ENCODE data around the gene USP34. TPM values are rescaled to one million over a fixed set of nuclear protein-coding genes. Genes with fewer than 3 reads are reported as not detected.
A peak's percentile ranks its signal among the peaks of the same experiment; 100 is the strongest.

The USP34 gene
- total and polyA plus RNA-seq, 2 experiments from 2014 or later, result 81.8 to 157 TPM

DNA sequence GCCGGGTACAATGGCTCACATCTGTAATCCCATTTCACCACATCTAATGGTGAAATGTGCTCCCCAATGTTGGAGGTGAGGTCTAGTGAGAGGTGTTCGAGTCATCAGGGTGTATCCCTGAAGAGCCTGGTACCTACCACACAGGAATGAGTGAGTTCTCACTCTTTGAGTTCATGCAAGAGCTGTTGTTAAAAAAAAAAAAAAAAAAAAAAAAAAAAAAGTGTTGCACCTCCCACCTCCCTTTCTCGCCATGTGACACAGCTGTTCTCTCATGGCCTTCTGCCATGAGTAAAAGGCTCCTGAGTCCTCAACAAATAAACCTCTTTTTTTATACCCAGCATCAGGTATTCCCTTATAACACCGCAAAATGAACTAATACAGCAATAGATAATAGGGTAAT lies 202.6 kb downstream of the USP34 start:
- ATAC-seq (no peak), DNase-seq (ENCODE audit: low spot score) (peak; percentile 4)
- H3K27ac ChIP-seq (ENCODE audit: low read depth), result no peak overlapping the region
- H3K9me2 ChIP-seq (ENCODE audit: insufficient read depth), result no peaks in the 10 kb centered on the region
- no peaks in the 10 kb centered on the region for H3F3A ChIP-seq (replicated peaks; ENCODE audit: low read depth)
- Mint-ChIP-seq H3K27ac (no peak overlapping the region), H3K4me1 (peaks cover 7% of the 10 kb centered on the region; the same call in 2 of the 3 replicates), H3K9me3 (no peaks in the 10 kb centered on the region), H3K36me3 (ENCODE audit: low read depth) (peaks cover 29% of the 10 kb centered on the region), H3K27me3 (ENCODE audit: insufficient read depth, low read depth, poor library complexity) (no peaks in the 10 kb centered on the region), H3K4me3 (no peak overlapping the region)
- no peak overlapping the region for H3K4me3 ChIP-seq
- no peaks in the 10 kb centered on the region for H3K27me3 ChIP-seq (ENCODE audit: insufficient read depth)
- H3K79me2 ChIP-seq (replicated peaks; ENCODE audit: insufficient read depth), result no peaks in the 10 kb centered on the region
- no peak overlapping the region for H2AFZ ChIP-seq
- H4K20me1 ChIP-seq (replicated peaks; ENCODE audit: insufficient read depth), result no peaks in the 10 kb centered on the region
- peaks cover 7% of the 10 kb centered on the region; the same call in 1 of the 2 replicates for H3K36me3 ChIP-seq (ENCODE audit: insufficient read depth)
- H3K4me2 ChIP-seq, result no peak overlapping the region
- TF ChIP-seq STAT1 (IDR thresholded peaks at IDR 0.05; ENCODE audit: unreplicated experiment) (no peak), ZNF114 (CRISPR knock-in tag; IDR thresholded peaks at IDR 0.05) (no peak), CREB1 (CRISPR knock-in tag; IDR thresholded peaks at IDR 0.05; ENCODE audit: low read depth) (no peak), POLR2AphosphoS5 (IDR thresholded peaks at IDR 0.05; ENCODE audit: low read depth) (no peak), JUNB (IDR thresholded peaks at IDR 0.05; ENCODE audit: unreplicated experiment) (no peak), NANOG (IDR thresholded peaks at IDR 0.05; ENCODE audit: borderline replicate concordance) (no peak), EZH2phosphoT487 (IDR thresholded peaks at IDR 0.05; ENCODE audit: unreplicated experiment) (no peak), EZH2 (IDR thresholded peaks at IDR 0.05; ENCODE audit: low read depth, unreplicated experiment) (no peak), ZNF331 (CRISPR knock-in tag; IDR thresholded peaks at IDR 0.05; ENCODE audit: low read depth) (no peak)
- TF ChIP-seq, protein P1, sequence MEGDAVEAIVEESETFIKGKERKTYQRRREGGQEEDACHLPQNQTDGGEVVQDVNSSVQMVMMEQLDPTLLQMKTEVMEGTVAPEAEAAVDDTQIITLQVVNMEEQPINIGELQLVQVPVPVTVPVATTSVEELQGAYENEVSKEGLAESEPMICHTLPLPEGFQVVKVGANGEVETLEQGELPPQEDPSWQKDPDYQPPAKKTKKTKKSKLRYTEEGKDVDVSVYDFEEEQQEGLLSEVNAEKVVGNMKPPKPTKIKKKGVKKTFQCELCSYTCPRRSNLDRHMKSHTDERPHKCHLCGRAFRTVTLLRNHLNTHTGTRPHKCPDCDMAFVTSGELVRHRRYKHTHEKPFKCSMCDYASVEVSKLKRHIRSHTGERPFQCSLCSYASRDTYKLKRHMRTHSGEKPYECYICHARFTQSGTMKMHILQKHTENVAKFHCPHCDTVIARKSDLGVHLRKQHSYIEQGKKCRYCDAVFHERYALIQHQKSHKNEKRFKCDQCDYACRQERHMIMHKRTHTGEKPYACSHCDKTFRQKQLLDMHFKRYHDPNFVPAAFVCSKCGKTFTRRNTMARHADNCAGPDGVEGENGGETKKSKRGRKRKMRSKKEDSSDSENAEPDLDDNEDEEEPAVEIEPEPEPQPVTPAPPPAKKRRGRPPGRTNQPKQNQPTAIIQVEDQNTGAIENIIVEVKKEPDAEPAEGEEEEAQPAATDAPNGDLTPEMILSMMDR (conservative IDR thresholded peaks at IDR 0.05; ENCODE audit: low read depth in 2 of 2), result no peak
- TF ChIP-seq, protein P2, sequence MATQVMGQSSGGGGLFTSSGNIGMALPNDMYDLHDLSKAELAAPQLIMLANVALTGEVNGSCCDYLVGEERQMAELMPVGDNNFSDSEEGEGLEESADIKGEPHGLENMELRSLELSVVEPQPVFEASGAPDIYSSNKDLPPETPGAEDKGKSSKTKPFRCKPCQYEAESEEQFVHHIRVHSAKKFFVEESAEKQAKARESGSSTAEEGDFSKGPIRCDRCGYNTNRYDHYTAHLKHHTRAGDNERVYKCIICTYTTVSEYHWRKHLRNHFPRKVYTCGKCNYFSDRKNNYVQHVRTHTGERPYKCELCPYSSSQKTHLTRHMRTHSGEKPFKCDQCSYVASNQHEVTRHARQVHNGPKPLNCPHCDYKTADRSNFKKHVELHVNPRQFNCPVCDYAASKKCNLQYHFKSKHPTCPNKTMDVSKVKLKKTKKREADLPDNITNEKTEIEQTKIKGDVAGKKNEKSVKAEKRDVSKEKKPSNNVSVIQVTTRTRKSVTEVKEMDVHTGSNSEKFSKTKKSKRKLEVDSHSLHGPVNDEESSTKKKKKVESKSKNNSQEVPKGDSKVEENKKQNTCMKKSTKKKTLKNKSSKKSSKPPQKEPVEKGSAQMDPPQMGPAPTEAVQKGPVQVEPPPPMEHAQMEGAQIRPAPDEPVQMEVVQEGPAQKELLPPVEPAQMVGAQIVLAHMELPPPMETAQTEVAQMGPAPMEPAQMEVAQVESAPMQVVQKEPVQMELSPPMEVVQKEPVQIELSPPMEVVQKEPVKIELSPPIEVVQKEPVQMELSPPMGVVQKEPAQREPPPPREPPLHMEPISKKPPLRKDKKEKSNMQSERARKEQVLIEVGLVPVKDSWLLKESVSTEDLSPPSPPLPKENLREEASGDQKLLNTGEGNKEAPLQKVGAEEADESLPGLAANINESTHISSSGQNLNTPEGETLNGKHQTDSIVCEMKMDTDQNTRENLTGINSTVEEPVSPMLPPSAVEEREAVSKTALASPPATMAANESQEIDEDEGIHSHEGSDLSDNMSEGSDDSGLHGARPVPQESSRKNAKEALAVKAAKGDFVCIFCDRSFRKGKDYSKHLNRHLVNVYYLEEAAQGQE (IDR thresholded peaks at IDR 0.05; ENCODE audit: unreplicated experiment), result no peak
- TF ChIP-seq, protein P3, sequence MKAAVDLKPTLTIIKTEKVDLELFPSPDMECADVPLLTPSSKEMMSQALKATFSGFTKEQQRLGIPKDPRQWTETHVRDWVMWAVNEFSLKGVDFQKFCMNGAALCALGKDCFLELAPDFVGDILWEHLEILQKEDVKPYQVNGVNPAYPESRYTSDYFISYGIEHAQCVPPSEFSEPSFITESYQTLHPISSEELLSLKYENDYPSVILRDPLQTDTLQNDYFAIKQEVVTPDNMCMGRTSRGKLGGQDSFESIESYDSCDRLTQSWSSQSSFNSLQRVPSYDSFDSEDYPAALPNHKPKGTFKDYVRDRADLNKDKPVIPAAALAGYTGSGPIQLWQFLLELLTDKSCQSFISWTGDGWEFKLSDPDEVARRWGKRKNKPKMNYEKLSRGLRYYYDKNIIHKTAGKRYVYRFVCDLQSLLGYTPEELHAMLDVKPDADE (IDR thresholded peaks at IDR 0.05), result no peak
- TF ChIP-seq, protein P4, sequence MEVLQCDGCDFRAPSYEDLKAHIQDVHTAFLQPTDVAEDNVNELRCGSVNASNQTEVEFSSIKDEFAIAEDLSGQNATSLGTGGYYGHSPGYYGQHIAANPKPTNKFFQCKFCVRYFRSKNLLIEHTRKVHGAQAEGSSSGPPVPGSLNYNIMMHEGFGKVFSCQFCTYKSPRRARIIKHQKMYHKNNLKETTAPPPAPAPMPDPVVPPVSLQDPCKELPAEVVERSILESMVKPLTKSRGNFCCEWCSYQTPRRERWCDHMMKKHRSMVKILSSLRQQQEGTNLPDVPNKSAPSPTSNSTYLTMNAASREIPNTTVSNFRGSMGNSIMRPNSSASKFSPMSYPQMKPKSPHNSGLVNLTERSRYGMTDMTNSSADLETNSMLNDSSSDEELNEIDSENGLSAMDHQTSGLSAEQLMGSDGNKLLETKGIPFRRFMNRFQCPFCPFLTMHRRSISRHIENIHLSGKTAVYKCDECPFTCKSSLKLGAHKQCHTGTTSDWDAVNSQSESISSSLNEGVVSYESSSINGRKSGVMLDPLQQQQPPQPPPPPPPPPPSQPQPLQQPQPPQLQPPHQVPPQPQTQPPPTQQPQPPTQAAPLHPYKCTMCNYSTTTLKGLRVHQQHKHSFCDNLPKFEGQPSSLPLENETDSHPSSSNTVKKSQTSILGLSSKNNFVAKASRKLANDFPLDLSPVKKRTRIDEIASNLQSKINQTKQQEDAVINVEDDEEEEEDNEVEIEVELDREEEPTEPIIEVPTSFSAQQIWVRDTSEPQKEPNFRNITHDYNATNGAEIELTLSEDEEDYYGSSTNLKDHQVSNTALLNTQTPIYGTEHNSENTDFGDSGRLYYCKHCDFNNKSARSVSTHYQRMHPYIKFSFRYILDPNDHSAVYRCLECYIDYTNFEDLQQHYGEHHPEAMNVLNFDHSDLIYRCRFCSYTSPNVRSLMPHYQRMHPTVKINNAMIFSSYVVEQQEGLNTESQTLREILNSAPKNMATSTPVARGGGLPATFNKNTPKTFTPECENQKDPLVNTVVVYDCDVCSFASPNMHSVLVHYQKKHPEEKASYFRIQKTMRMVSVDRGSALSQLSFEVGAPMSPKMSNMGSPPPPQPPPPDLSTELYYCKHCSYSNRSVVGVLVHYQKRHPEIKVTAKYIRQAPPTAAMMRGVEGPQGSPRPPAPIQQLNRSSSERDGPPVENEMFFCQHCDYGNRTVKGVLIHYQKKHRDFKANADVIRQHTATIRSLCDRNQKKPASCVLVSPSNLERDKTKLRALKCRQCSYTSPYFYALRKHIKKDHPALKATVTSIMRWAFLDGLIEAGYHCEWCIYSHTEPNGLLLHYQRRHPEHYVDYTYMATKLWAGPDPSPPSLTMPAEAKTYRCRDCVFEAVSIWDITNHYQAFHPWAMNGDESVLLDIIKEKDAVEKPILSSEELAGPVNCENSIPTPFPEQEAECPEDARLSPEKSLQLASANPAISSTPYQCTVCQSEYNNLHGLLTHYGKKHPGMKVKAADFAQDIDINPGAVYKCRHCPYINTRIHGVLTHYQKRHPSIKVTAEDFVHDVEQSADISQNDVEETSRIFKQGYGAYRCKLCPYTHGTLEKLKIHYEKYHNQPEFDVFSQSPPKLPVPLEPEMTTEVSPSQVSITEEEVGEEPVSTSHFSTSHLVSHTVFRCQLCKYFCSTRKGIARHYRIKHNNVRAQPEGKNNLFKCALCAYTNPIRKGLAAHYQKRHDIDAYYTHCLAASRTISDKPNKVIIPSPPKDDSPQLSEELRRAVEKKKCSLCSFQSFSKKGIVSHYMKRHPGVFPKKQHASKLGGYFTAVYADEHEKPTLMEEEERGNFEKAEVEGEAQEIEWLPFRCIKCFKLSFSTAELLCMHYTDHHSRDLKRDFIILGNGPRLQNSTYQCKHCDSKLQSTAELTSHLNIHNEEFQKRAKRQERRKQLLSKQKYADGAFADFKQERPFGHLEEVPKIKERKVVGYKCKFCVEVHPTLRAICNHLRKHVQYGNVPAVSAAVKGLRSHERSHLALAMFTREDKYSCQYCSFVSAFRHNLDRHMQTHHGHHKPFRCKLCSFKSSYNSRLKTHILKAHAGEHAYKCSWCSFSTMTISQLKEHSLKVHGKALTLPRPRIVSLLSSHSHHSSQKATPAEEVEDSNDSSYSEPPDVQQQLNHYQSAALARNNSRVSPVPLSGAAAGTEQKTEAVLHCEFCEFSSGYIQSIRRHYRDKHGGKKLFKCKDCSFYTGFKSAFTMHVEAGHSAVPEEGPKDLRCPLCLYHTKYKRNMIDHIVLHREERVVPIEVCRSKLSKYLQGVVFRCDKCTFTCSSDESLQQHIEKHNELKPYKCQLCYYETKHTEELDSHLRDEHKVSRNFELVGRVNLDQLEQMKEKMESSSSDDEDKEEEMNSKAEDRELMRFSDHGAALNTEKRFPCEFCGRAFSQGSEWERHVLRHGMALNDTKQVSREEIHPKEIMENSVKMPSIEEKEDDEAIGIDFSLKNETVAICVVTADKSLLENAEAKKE (CRISPR knock-in tag; IDR thresholded peaks at IDR 0.05), result no peak
- H3K4me1 ChIP-seq (ENCODE audit: insufficient read depth), result no peaks in the 10 kb centered on the region
